GM06990 (cell line): ENCODE measurements around the gene CNTN5.

Experiments used
- DNase-seq: peaks from one replicate; pipeline ENCODE4 v3.0.0-alpha.2; 2011; ENCODE audit not compliant: insufficient read length; ENCODE audit errors: extremely low read depth
- H3K27me3 ChIP-seq: replicated peaks from 2 replicates; pipeline ENCODE4 v1.6.0; 2011; ENCODE audit warnings: low read length; ENCODE audit not compliant: control insufficient read depth, insufficient read depth
- H3K36me3 ChIP-seq: 2 replicates; pipeline ENCODE4 v1.5.1; 2011; ENCODE audit warnings: low read length; ENCODE audit not compliant: control insufficient read depth, insufficient read depth
- H3K4me3 ChIP-seq: replicated peaks from 2 replicates; pipeline ENCODE4 v1.5.1; 2011; ENCODE audit warnings: low read depth, mild to moderate bottlenecking, control low read depth, low read length
- TF ChIP-seq, protein P1 (sequence below): IDR thresholded peaks from 2 replicates; pipeline ENCODE4 v1.5.1; 2011; ENCODE audit warnings: low read length, control low read depth, mild to moderate bottlenecking, inconsistent platforms; ENCODE audit not compliant: insufficient read depth, poor library complexity, severe bottlenecking

CNTN5 gene

GRCh38 chr11:99244613-99245012 is 223.9 kb downstream of the CNTN5 start:
- no peaks in the 10 kb centered on the region for H3K36me3 ChIP-seq
- TF ChIP-seq, protein P1, sequence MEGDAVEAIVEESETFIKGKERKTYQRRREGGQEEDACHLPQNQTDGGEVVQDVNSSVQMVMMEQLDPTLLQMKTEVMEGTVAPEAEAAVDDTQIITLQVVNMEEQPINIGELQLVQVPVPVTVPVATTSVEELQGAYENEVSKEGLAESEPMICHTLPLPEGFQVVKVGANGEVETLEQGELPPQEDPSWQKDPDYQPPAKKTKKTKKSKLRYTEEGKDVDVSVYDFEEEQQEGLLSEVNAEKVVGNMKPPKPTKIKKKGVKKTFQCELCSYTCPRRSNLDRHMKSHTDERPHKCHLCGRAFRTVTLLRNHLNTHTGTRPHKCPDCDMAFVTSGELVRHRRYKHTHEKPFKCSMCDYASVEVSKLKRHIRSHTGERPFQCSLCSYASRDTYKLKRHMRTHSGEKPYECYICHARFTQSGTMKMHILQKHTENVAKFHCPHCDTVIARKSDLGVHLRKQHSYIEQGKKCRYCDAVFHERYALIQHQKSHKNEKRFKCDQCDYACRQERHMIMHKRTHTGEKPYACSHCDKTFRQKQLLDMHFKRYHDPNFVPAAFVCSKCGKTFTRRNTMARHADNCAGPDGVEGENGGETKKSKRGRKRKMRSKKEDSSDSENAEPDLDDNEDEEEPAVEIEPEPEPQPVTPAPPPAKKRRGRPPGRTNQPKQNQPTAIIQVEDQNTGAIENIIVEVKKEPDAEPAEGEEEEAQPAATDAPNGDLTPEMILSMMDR: no peak
- DNase-seq: no peak
- H3K27me3 ChIP-seq: no peaks in the 10 kb centered on the region
- no peak overlapping the region for H3K4me3 ChIP-seq

- no peaks in the 10 kb centered on the region for H3K27me3 ChIP-seq
- H3K36me3 ChIP-seq: no peaks in the 10 kb centered on the region
- TF ChIP-seq, protein P1: no peak
- no peak overlapping the region for H3K4me3 ChIP-seq
- no peak for DNase-seq
Observed at GRCh38 chr11:99246199-99246598, 225.4 kb downstream of the CNTN5 start.

- TF ChIP-seq, protein P1: no peak
- H3K4me3 ChIP-seq: no peak overlapping the region
- no peaks in the 10 kb centered on the region for H3K27me3 ChIP-seq
- DNase-seq: no peak
- no peaks in the 10 kb centered on the region for H3K36me3 ChIP-seq
Observed at GRCh38 chr11:99256614-99257013, 235.9 kb downstream of the CNTN5 start.

GRCh38 chr11:99257131-99257530 is 236.4 kb downstream of the CNTN5 start:
- Histone ChIP-seq H3K27me3 (no peaks in the 10 kb centered on the region), H3K4me3 (no peak overlapping the region), H3K36me3 (no peaks in the 10 kb centered on the region)
- DNase-seq: no peak
- TF ChIP-seq, protein P1: no peak

GRCh38 chr11:99260696-99261095 is 239.9 kb downstream of the CNTN5 start:
- Histone ChIP-seq H3K36me3 (no peaks in the 10 kb centered on the region), H3K27me3 (no peaks in the 10 kb centered on the region), H3K4me3 (no peak overlapping the region)
- DNase-seq: no peak
- TF ChIP-seq, protein P1: no peak

- TF ChIP-seq, protein P1: no peak
- Histone ChIP-seq H3K4me3 (no peak overlapping the region), H3K36me3 (no peaks in the 10 kb centered on the region), H3K27me3 (no peaks in the 10 kb centered on the region)
- no peak for DNase-seq
Observed at GRCh38 chr11:99268886-99269285, 248.1 kb downstream of the CNTN5 start.
